ENCODE data around the gene NCKAP1.
"Not testable (repeated sequence)": the region's sequence is repeated elsewhere in the genome, so short reads cannot be mapped to it uniquely, and the experiment has no call there.

The NCKAP1 gene

GRCh38 chr2:183038341-183039300, at the start of gene NCKAP1:
Gene NCKAP1 (minus strand): TSS chr2:183038457. CDS start chr2:183038099, 358 bp downstream.
- peak; percentile 90 for DNase-seq

GRCh38 chr2:183081911-183082310, 43.7 kb upstream of the NCKAP1 start:
- DNase-seq, result no peak

- no peak for DNase-seq
These were observed 41.0 kb upstream of the NCKAP1 start for GRCh38 chr2:183079139-183079775.

GRCh38 chr2:183078464-183079138, 40.3 kb upstream of the NCKAP1 start, which contains the start of gene DUSP19:
Gene DUSP19 (plus strand): TSS chr2:183078747. CDS start chr2:183078934, 187 bp downstream.
- DNase-seq, result peak; percentile 89

- no peak for DNase-seq
These were observed 39.9 kb upstream of the NCKAP1 start for GRCh38 chr2:183078163-183078463.

- no peak for DNase-seq
These were observed 33.9 kb upstream of the NCKAP1 start for GRCh38 chr2:183072177-183072576.

GRCh38 chr2:183070942-183071844, 32.9 kb upstream of the NCKAP1 start:
- DNase-seq, result peak; percentile 30

GRCh38 chr2:183069174-183069573, 30.9 kb upstream of the NCKAP1 start:
- no peak for DNase-seq

GRCh38 chr2:183068561-183068960, 30.3 kb upstream of the NCKAP1 start:
- DNase-seq, result no peak

- peak; percentile 71 for DNase-seq
These were observed 24.8 kb upstream of the NCKAP1 start for GRCh38 chr2:183063083-183063482.

GRCh38 chr2:183060571-183061231, 22.4 kb upstream of the NCKAP1 start:
- DNase-seq, result no peak

- peak; percentile 86 for DNase-seq
These were observed 21.3 kb upstream of the NCKAP1 start for GRCh38 chr2:183059561-183059960.

GRCh38 chr2:183057333-183057985, 19.2 kb upstream of the NCKAP1 start:
- no peak for DNase-seq

- no peak for DNase-seq
These were observed 11.2 kb upstream of the NCKAP1 start for GRCh38 chr2:183049420-183049819.

- not testable (repeated sequence) for DNase-seq
These were observed 9.3 kb upstream of the NCKAP1 start for GRCh38 chr2:183047486-183048125.

GRCh38 chr2:183043580-183043979, 5.3 kb upstream of the NCKAP1 start:
- DNase-seq, result not testable (repeated sequence)

- DNase-seq, result no peak
These were observed 2.3 kb upstream of the NCKAP1 start for GRCh38 chr2:183040604-183041003.

GRCh38 chr2:183037553-183038340, 510 bp downstream of the NCKAP1 start:
- peak; percentile 50 for DNase-seq

- DNase-seq, result no peak
These were observed 1.1 kb downstream of the NCKAP1 start for GRCh38 chr2:183037074-183037552.
